HepG2 (cell line): Measurements from ENCODE around the gene PALM. TPM values are rescaled to one million over a fixed set of nuclear protein-coding genes. Genes with fewer than 3 reads are reported as not detected.

Source experiments
- AGO1 ChIP-seq: fragments of 200-400 bp; formaldehyde crosslinking; IDR thresholded peaks from 2 replicates; pipeline ENCODE4 v1.6.1; 2017; ENCODE audit warnings: mild to moderate bottlenecking, low read depth, low read length, moderate library complexity; ENCODE audit not compliant: poor library complexity, severe bottlenecking
- DMAP1 ChIP-seq: IDR thresholded peaks from 2 replicates; pipeline ENCODE4 v1.6.1; 2016
- HMGXB3 ChIP-seq: sonication (generic); formaldehyde crosslinking; IDR thresholded peaks from 2 replicates; pipeline ENCODE4 v1.4.0; 2020; ENCODE audit warnings: missing genetic modification reagents, borderline replicate concordance
- HNF1B ChIP-seq: sonication (generic); formaldehyde crosslinking; IDR thresholded peaks from 2 replicates; pipeline ENCODE4 v1.5.1; 2020; ENCODE audit warnings: mild to moderate bottlenecking, moderate library complexity, missing genetic modification reagents
- KDM2A ChIP-seq: sonication (generic); formaldehyde crosslinking; IDR thresholded peaks from 2 replicates; pipeline ENCODE4 v1.4.0; 2020; ENCODE audit warnings: low read depth, missing genetic modification reagents, borderline replicate concordance
- KDM4B ChIP-seq: sonication (generic); formaldehyde crosslinking; IDR thresholded peaks from 2 replicates; pipeline ENCODE4 v1.4.0; 2020; ENCODE audit warnings: missing genetic modification reagents
- PHF8 ChIP-seq: sonication (generic); formaldehyde crosslinking; IDR thresholded peaks from 2 replicates; pipeline ENCODE4 v1.5.0; 2020; ENCODE audit warnings: missing genetic modification reagents
- RBM22 ChIP-seq: fragments of 200-400 bp; formaldehyde crosslinking; optimal IDR thresholded peaks from 2 replicates; pipeline ENCODE3; 2017; ENCODE audit warnings: mild to moderate bottlenecking, low read length, moderate library complexity
- THAP9 ChIP-seq: sonication (generic); formaldehyde crosslinking; IDR thresholded peaks from 2 replicates; pipeline ENCODE4; 2020; ENCODE audit warnings: missing genetic modification reagents, mild to moderate bottlenecking, borderline replicate concordance
- ZNF225 ChIP-seq: sonication (generic); formaldehyde crosslinking; IDR thresholded peaks from 2 replicates; pipeline ENCODE4 v1.4.0; 2020; ENCODE audit warnings: mild to moderate bottlenecking, missing genetic modification reagents
- ZNF3 ChIP-seq: IDR thresholded peaks from 2 replicates; pipeline ENCODE4 v1.7.0; 2017; ENCODE audit warnings: inconsistent platforms
- ZNF703 ChIP-seq: sonication (generic); formaldehyde crosslinking; IDR thresholded peaks from 2 replicates; pipeline ENCODE4 v1.5.1; 2020; ENCODE audit warnings: missing genetic modification reagents, mild to moderate bottlenecking, moderate library complexity, borderline replicate concordance
- ZNF761 ChIP-seq: sonication (generic); formaldehyde crosslinking; conservative IDR thresholded peaks from 2 replicates; pipeline ENCODE4 v1.4.0; 2020; ENCODE audit warnings: mild to moderate bottlenecking, missing genetic modification reagents
- polyA plus RNA-seq, 8 experiments: library from polyadenylated mRNA; depleted of rRNA in 3 of 8; stranded (reverse) in 7 of 8; unstranded in 1 of 8; fragments of >200 nt; fragmentation: Illumina TruSeq in 4 of 8; extraction: Trizol in 4 of 8; gene quantifications; 2 replicates each; pipeline versions ENCODE4 v1.2.1 to v1.2.3, GENCODE V29; 2011 to 2016; ENCODE audit warnings: low read depth in 4 of 8, missing spikeins in 1 of 8, mixed read lengths in 1 of 8; ENCODE audit not compliant: insufficient read depth in 1 of 8
- total RNA-seq, 5 experiments: library from RNA; depleted of rRNA; stranded (reverse); fragments of >200 nt; fragmentation: Illumina TruSeq; extraction: Trizol; gene quantifications; 2 replicates each; pipeline ENCODE4 v1.2.3, GENCODE V29; 2016; ENCODE audit warnings: low read depth in 1 of 5
- TF ChIP-seq, protein P1 (sequence below): sonication (generic); formaldehyde crosslinking; IDR thresholded peaks from 2 replicates; pipeline ENCODE4 v1.4.0; 2020; ENCODE audit warnings: missing genetic modification reagents, mild to moderate bottlenecking, borderline replicate concordance

Gene PALM
- total and polyA plus RNA-seq, 2 of the 13 experiments (the other 11 are each of a cell fraction or from before 2014, with no cell fraction given), result 4.0 to 9.7 TPM

DNA sequence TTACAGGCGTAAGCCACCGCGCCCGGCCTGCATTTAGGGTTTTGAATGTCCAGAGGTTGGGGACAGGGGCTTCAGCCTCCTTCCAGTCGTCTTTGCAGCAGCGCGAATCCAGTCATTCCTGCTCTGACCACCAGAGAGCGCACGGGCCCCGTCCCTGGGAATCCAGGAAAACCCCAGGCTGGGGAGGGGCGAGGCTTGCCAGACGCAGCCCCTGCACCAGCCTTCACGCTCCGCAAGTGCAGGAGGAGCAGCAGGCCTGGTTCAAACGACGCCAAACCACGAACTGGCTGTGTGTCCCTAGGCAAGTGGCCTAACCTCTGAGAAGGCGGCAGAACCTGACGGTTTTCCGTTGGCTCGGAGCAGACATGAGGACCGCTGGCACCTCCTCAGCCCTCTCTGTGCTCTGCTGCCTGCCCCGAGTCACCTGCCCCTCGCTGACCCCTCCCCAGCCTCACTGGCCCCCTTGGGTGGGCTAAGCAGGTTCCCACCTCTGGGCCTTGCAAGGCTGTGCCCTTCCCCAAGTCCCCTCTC is 43.8 kb upstream of the PALM start (continued):
- 0 out of 2 replicates have a peak, but pooled peaks have one; percentile 31 for TF ChIP-seq HMGXB3
- peak; percentile 93 for TF ChIP-seq HNF1B (CRISPR knock-in tag)
- TF ChIP-seq DMAP1 (CRISPR knock-in tag), result no peak
- TF ChIP-seq THAP9 (CRISPR knock-in tag), result no peak
- no peak for TF ChIP-seq ZNF761
- no peak for TF ChIP-seq ZNF3 (CRISPR knock-in tag)
- TF ChIP-seq RBM22, result no peak
- TF ChIP-seq KDM2A, result peak; percentile 85
- TF ChIP-seq AGO1, result peak; percentile 69
- peak; percentile 76 for TF ChIP-seq ZNF225 (CRISPR knock-in tag)
- TF ChIP-seq, protein P1, sequence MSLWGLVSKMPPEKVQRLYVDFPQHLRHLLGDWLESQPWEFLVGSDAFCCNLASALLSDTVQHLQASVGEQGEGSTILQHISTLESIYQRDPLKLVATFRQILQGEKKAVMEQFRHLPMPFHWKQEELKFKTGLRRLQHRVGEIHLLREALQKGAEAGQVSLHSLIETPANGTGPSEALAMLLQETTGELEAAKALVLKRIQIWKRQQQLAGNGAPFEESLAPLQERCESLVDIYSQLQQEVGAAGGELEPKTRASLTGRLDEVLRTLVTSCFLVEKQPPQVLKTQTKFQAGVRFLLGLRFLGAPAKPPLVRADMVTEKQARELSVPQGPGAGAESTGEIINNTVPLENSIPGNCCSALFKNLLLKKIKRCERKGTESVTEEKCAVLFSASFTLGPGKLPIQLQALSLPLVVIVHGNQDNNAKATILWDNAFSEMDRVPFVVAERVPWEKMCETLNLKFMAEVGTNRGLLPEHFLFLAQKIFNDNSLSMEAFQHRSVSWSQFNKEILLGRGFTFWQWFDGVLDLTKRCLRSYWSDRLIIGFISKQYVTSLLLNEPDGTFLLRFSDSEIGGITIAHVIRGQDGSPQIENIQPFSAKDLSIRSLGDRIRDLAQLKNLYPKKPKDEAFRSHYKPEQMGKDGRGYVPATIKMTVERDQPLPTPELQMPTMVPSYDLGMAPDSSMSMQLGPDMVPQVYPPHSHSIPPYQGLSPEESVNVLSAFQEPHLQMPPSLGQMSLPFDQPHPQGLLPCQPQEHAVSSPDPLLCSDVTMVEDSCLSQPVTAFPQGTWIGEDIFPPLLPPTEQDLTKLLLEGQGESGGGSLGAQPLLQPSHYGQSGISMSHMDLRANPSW (CRISPR knock-in tag), result no peak
- TF ChIP-seq PHF8, result peak; percentile 54; the same call in 1 of the 2 replicates
- no peak for TF ChIP-seq ZNF703
- peak; percentile 66; the same call in 1 of the 2 replicates for TF ChIP-seq KDM4B (CRISPR knock-in tag)
